ENCODE data around the gene KIF21A. TPM values are rescaled to one million over a fixed set of nuclear protein-coding genes. Genes with fewer than 3 reads are reported as not detected.
"Not testable (repeated sequence)": the region's sequence is repeated elsewhere in the genome, so short reads cannot be mapped to it uniquely, and the experiment has no call there.

KIF21A gene
- total and polyA plus RNA-seq, 4 donors, result 5.2 to 36.5 (median 13.3) TPM

- H3K4me3 ChIP-seq, result no peak overlapping the region
- ATAC-seq (ENCODE audit: insufficient read depth, low FRiP score), result no peak
- WGBS, 2 donors, result 57 to 71% methylated on average over 1 of the region's 1 CpG
Observed at GRCh38 chr12:39297891-39298290, 145.0 kb downstream of the KIF21A start.

GRCh38 chr12:39296496-39296895 lies 146.4 kb downstream of the KIF21A start:
- TF ChIP-seq CTCF (IDR thresholded peaks at IDR 0.05; ENCODE audit: control extremely low read depth, extremely low read depth), result no peak
- H3K27me3 ChIP-seq (ENCODE audit: control insufficient read depth in 3 of 3, insufficient read depth in 3 of 3, low read length in 2 of 3), result no peaks in the 10 kb centered on the region
- no peak overlapping the region for H3K4me3 ChIP-seq
- no peak overlapping the region for H3K27ac ChIP-seq (ENCODE audit: low read depth in 1 of 2, low read length in 1 of 2)
- DNase-seq, result no peak
- H3K4me1 ChIP-seq (ENCODE audit: control insufficient read depth in 5 of 5, insufficient read depth in 5 of 5, low read length in 5 of 5), result peaks cover 0 to 8% (median 3%) of the 10 kb centered on the region in 5 donors
- no peak for ATAC-seq (ENCODE audit: insufficient read depth, low FRiP score)
- H3K9ac ChIP-seq (ENCODE audit: insufficient read depth in 1 of 2, low read length in 2 of 2), result no peak overlapping the region
- peaks cover 0 to 2% (median 0%) of the 10 kb centered on the region in 4 donors for H3K36me3 ChIP-seq (ENCODE audit: control insufficient read depth in 4 of 4, insufficient read depth in 4 of 4, low read length in 4 of 4)
- no peaks in the 10 kb centered on the region for H3K9me3 ChIP-seq (ENCODE audit: control insufficient read depth in 4 of 4, insufficient read depth in 3 of 4, low read length in 3 of 4)
- WGBS, 2 donors, result 72 to 87% methylated on average over 1 of the region's 1 CpG

More at GRCh38 chr12:39297891-39298290, 145.0 kb downstream of the KIF21A start:
- Histone ChIP-seq H3K4me1 (ENCODE audit: control insufficient read depth in 5 of 5, insufficient read depth in 5 of 5, low read length in 5 of 5) (peaks cover 0 to 22% (median 3%) of the 10 kb centered on the region in 5 donors), H3K9ac (ENCODE audit: insufficient read depth in 1 of 2, low read length in 2 of 2) (no peak overlapping the region), H3K27ac (ENCODE audit: low read depth in 1 of 2, low read length in 1 of 2) (no peak overlapping the region), H3K9me3 (ENCODE audit: control insufficient read depth in 4 of 4, insufficient read depth in 3 of 4, low read length in 3 of 4) (no peaks in the 10 kb centered on the region), H3K36me3 (ENCODE audit: control insufficient read depth in 4 of 4, insufficient read depth in 4 of 4, low read length in 4 of 4) (peaks cover 0 to 2% (median under 1%) of the 10 kb centered on the region in 4 donors), H3K27me3 (ENCODE audit: control insufficient read depth in 3 of 3, insufficient read depth in 3 of 3, low read length in 2 of 3) (no peaks in the 10 kb centered on the region)
- no peak for TF ChIP-seq CTCF (IDR thresholded peaks at IDR 0.05; ENCODE audit: control extremely low read depth, extremely low read depth)
- DNase-seq, result no peak

GRCh38 chr12:39295593-39295992 lies 147.3 kb downstream of the KIF21A start:
- not testable (repeated sequence) for H3K9ac ChIP-seq (ENCODE audit: insufficient read depth in 1 of 2, low read length in 2 of 2); H3K4me3 ChIP-seq; H3K27me3 ChIP-seq (ENCODE audit: control insufficient read depth in 3 of 3, insufficient read depth in 3 of 3, low read length in 2 of 3); DNase-seq; H3K27ac ChIP-seq (ENCODE audit: low read depth in 1 of 2, low read length in 1 of 2); H3K36me3 ChIP-seq (ENCODE audit: control insufficient read depth in 4 of 4, insufficient read depth in 4 of 4, low read length in 4 of 4); ATAC-seq (ENCODE audit: insufficient read depth, low FRiP score); H3K9me3 ChIP-seq (ENCODE audit: control insufficient read depth in 4 of 4, insufficient read depth in 3 of 4, low read length in 3 of 4); H3K4me1 ChIP-seq (ENCODE audit: control insufficient read depth in 5 of 5, insufficient read depth in 5 of 5, low read length in 5 of 5)
- 94 to 96% methylated on average over 12 of the region's 12 CpGs for WGBS, 2 donors

GRCh38 chr12:39294715-39295114 lies 148.2 kb downstream of the KIF21A start:
- Histone ChIP-seq H3K4me1 (ENCODE audit: control insufficient read depth in 5 of 5, insufficient read depth in 5 of 5, low read length in 5 of 5) (peaks cover 0 to 4% (median 3%) of the 10 kb centered on the region in 5 donors), H3K4me3 (no peak overlapping the region), H3K27ac (ENCODE audit: low read depth in 1 of 2, low read length in 1 of 2) (no peak overlapping the region), H3K36me3 (ENCODE audit: control insufficient read depth in 4 of 4, insufficient read depth in 4 of 4, low read length in 4 of 4) (peaks cover 0 to 2% (median 0%) of the 10 kb centered on the region in 4 donors), H3K27me3 (ENCODE audit: control insufficient read depth in 3 of 3, insufficient read depth in 3 of 3, low read length in 2 of 3) (no peaks in the 10 kb centered on the region), H3K9me3 (ENCODE audit: control insufficient read depth in 4 of 4, insufficient read depth in 3 of 4, low read length in 3 of 4) (no peaks in the 10 kb centered on the region), H3K9ac (ENCODE audit: insufficient read depth in 1 of 2, low read length in 2 of 2) (no peak overlapping the region)
- 80 to 81% methylated on average over 2 of the region's 2 CpGs for WGBS, 2 donors
- TF ChIP-seq CTCF (IDR thresholded peaks at IDR 0.05; ENCODE audit: control extremely low read depth, extremely low read depth), result no peak
- DNase-seq (peak in 1 of 3 donors; percentile 13), ATAC-seq (ENCODE audit: insufficient read depth, low FRiP score) (no peak)

All from lung (tissue), 12 donors.